B cell (primary cell): ENCODE measurements around the gene CDK8.

ENCODE experiments used
- CTCF ChIP-seq: fragments of 200-600 bp; IDR thresholded peaks from one replicate; pipeline ENCODE4 v1.8.0; 2022; ENCODE audit warnings: antibody characterized with exemption, mild to moderate bottlenecking
- EZH2 ChIP-seq: IDR thresholded peaks from 2 replicates; pipeline ENCODE4 v1.6.1; 2012; ENCODE audit warnings: borderline replicate concordance, low read depth, mild to moderate bottlenecking, moderate library complexity, low read length; ENCODE audit not compliant: insufficient read depth, poor library complexity, severe bottlenecking

GRCh38 chr13:26255115-26255514, 1.2 kb downstream of the CDK8 start:
- no peak for TF ChIP-seq CTCF
- no peak for TF ChIP-seq EZH2
